ENCODE data around the gene OR10A6.

OR10A6 gene

GRCh38 chr11:7904917-7905316, 26.2 kb downstream of the OR10A6 start:
- H3K4me1 ChIP-seq (ENCODE audit: low read length) = peaks cover 3% of the 10 kb centered on the region; the same call in 1 of the 2 replicates
- no peak overlapping the region for H2AFZ ChIP-seq (ENCODE audit: low read depth, low read length)
- no peak overlapping the region for H3K9ac ChIP-seq (ENCODE audit: low read length)

DNA sequence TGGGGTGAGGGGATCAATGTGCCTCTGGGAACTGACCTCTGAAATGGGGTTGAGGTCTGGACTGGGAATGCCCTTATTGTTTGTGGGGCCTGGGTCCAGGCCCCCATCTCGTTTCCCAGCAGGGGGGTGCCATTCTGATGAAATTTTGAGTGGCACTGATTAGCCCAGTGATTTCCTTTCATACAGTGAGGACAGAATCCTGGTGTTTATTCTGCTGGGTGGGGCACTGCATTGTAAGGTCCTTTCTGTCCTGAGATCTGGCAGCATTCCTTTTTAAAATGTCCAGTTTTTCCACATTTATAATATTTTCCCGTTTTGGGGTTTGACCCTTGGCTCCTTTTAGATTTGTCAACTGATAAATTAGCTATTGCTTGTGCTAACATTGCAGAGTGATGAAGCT, 27.1 kb downstream of the OR10A6 start:
- no peak overlapping the region for H3K9ac ChIP-seq (ENCODE audit: low read length)
- H2AFZ ChIP-seq (ENCODE audit: low read depth, low read length) = no peak overlapping the region
- no peak overlapping the region for H3K4me3 ChIP-seq (ENCODE audit: low read length)
- H3K27me3 ChIP-seq (ENCODE audit: low read depth, low read length) = peaks cover 8% of the 10 kb centered on the region; the same call in 1 of the 2 replicates
- H3K4me1 ChIP-seq (ENCODE audit: low read length) = peaks cover 3% of the 10 kb centered on the region; the same call in 1 of the 2 replicates
- H4K20me1 ChIP-seq (ENCODE audit: insufficient read depth, low read length) = no peaks in the 10 kb centered on the region
- H3K27ac ChIP-seq (ENCODE audit: low read length) = no peak overlapping the region
- H3K79me2 ChIP-seq (ENCODE audit: low read length) = no peaks in the 10 kb centered on the region
- no peak overlapping the region for H3K4me2 ChIP-seq (ENCODE audit: low read length)
- no peaks in the 10 kb centered on the region for H3K9me3 ChIP-seq (ENCODE audit: insufficient read depth, low read length)
- no peaks in the 10 kb centered on the region for H3K36me3 ChIP-seq (replicated peaks; ENCODE audit: low read depth, low read length)
- no peak for TF ChIP-seq EZH2phosphoT487 (IDR thresholded peaks at IDR 0.05; ENCODE audit: low read depth)
- TF ChIP-seq, protein P1, sequence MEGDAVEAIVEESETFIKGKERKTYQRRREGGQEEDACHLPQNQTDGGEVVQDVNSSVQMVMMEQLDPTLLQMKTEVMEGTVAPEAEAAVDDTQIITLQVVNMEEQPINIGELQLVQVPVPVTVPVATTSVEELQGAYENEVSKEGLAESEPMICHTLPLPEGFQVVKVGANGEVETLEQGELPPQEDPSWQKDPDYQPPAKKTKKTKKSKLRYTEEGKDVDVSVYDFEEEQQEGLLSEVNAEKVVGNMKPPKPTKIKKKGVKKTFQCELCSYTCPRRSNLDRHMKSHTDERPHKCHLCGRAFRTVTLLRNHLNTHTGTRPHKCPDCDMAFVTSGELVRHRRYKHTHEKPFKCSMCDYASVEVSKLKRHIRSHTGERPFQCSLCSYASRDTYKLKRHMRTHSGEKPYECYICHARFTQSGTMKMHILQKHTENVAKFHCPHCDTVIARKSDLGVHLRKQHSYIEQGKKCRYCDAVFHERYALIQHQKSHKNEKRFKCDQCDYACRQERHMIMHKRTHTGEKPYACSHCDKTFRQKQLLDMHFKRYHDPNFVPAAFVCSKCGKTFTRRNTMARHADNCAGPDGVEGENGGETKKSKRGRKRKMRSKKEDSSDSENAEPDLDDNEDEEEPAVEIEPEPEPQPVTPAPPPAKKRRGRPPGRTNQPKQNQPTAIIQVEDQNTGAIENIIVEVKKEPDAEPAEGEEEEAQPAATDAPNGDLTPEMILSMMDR (IDR thresholded peaks at IDR 0.05; ENCODE audit: low read depth, low read length) = no peak

More at GRCh38 chr11:7904917-7905316, 26.2 kb downstream of the OR10A6 start:
- no peaks in the 10 kb centered on the region for H3K9me3 ChIP-seq (ENCODE audit: insufficient read depth, low read length)
- H3K79me2 ChIP-seq (ENCODE audit: low read length) = no peaks in the 10 kb centered on the region
- TF ChIP-seq, protein P1 (IDR thresholded peaks at IDR 0.05; ENCODE audit: low read depth, low read length) = no peak
- no peak for TF ChIP-seq EZH2phosphoT487 (IDR thresholded peaks at IDR 0.05; ENCODE audit: low read depth)
- H3K27ac ChIP-seq (ENCODE audit: low read length) = no peak overlapping the region
- no peaks in the 10 kb centered on the region for H3K36me3 ChIP-seq (replicated peaks; ENCODE audit: low read depth, low read length)
- H3K4me3 ChIP-seq (ENCODE audit: low read length) = no peak overlapping the region
- H3K4me2 ChIP-seq (ENCODE audit: low read length) = no peak overlapping the region
- H3K27me3 ChIP-seq (ENCODE audit: low read depth, low read length) = peaks cover 8% of the 10 kb centered on the region; the same call in 1 of the 2 replicates
- H4K20me1 ChIP-seq (ENCODE audit: insufficient read depth, low read length) = no peaks in the 10 kb centered on the region

GRCh38 chr11:7901319-7901854, 29.7 kb downstream of the OR10A6 start:
- TF ChIP-seq, protein P1 (IDR thresholded peaks at IDR 0.05; ENCODE audit: low read depth, low read length) = no peak
- TF ChIP-seq EZH2phosphoT487 (IDR thresholded peaks at IDR 0.05; ENCODE audit: low read depth) = no peak
- Histone ChIP-seq H3K36me3 (replicated peaks; ENCODE audit: low read depth, low read length) (no peaks in the 10 kb centered on the region), H3K27ac (ENCODE audit: low read length) (no peak overlapping the region), H4K20me1 (ENCODE audit: insufficient read depth, low read length) (no peaks in the 10 kb centered on the region), H3K4me1 (ENCODE audit: low read length) (peaks cover under 1% of the 10 kb centered on the region; the same call in 1 of the 2 replicates), H3K4me2 (ENCODE audit: low read length) (no peak overlapping the region), H3K9me3 (ENCODE audit: insufficient read depth, low read length) (no peaks in the 10 kb centered on the region), H3K9ac (ENCODE audit: low read length) (no peak overlapping the region), H2AFZ (ENCODE audit: low read depth, low read length) (no peak overlapping the region), H3K79me2 (ENCODE audit: low read length) (no peaks in the 10 kb centered on the region), H3K27me3 (ENCODE audit: low read depth, low read length) (peaks cover 8% of the 10 kb centered on the region; the same call in 1 of the 2 replicates), H3K4me3 (ENCODE audit: low read length) (no peak overlapping the region)

DNA sequence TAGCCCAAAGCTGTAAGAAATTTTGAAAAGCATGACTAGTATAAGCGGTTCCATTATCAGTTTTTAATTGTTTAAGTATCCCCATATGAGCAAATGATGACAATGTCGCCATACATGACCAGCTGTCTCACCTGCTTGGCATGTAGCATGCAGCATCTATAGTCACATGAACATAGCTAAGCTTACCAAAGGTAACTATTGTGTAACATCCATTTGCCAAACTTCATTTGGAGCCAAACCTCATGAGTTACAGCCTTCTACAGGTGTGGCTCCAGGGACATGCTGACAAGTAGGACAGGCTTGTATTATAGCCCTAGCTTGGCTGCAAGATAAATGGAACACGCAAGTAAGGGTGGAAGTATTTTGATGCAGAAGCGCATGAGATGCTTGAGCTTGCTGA, 30.4 kb downstream of the OR10A6 start:
- no peaks in the 10 kb centered on the region for H3K4me1 ChIP-seq (ENCODE audit: low read length)
- H3K9ac ChIP-seq (ENCODE audit: low read length) = no peak overlapping the region
- no peak overlapping the region for H3K27ac ChIP-seq (ENCODE audit: low read length)
- no peaks in the 10 kb centered on the region for H3K9me3 ChIP-seq (ENCODE audit: insufficient read depth, low read length)
- no peaks in the 10 kb centered on the region for H4K20me1 ChIP-seq (ENCODE audit: insufficient read depth, low read length)
- no peak overlapping the region for H3K4me3 ChIP-seq (ENCODE audit: low read length)
- H3K27me3 ChIP-seq (ENCODE audit: low read depth, low read length) = peaks cover 8% of the 10 kb centered on the region; the same call in 1 of the 2 replicates
- TF ChIP-seq EZH2phosphoT487 (IDR thresholded peaks at IDR 0.05; ENCODE audit: low read depth) = no peak
- TF ChIP-seq, protein P1 (IDR thresholded peaks at IDR 0.05; ENCODE audit: low read depth, low read length) = no peak
- H3K4me2 ChIP-seq (ENCODE audit: low read length) = no peak overlapping the region
- H3K36me3 ChIP-seq (replicated peaks; ENCODE audit: low read depth, low read length) = no peaks in the 10 kb centered on the region
- H2AFZ ChIP-seq (ENCODE audit: low read depth, low read length) = no peak overlapping the region
- H3K79me2 ChIP-seq (ENCODE audit: low read length) = no peaks in the 10 kb centered on the region
